Stomach (tissue), 4 donors: ENCODE measurements around the gene TAPT1.

Experiments
- EP300 ChIP-seq: sonication (generic); formaldehyde crosslinking; IDR thresholded peaks from one replicate; pipeline ENCODE4 v1.6.1; 2017; ENCODE audit warnings: antibody characterized with exemption
- POLR2A ChIP-seq, 4 donors: fragments of 450-650 bp; IDR thresholded peaks; one replicate each; pipeline ENCODE4 v1.6.1; 2016; ENCODE audit warnings: antibody characterized with exemption in 4 of 4, control low read depth in 2 of 4, mild to moderate bottlenecking in 1 of 4, moderate library complexity in 1 of 4
- TF ChIP-seq, protein P1 (sequence below), 7 experiments: fragments of 450-650 bp in 4 of 7; fragments of 200-600 bp in 3 of 7; sonication (generic) in 3 of 7; IDR thresholded peaks; one replicate each; pipeline ENCODE4 v1.5.1; 2016 to 2019; ENCODE audit warnings: antibody characterized with exemption in 7 of 7, control low read depth in 2 of 7, mild to moderate bottlenecking in 1 of 7

DNA sequence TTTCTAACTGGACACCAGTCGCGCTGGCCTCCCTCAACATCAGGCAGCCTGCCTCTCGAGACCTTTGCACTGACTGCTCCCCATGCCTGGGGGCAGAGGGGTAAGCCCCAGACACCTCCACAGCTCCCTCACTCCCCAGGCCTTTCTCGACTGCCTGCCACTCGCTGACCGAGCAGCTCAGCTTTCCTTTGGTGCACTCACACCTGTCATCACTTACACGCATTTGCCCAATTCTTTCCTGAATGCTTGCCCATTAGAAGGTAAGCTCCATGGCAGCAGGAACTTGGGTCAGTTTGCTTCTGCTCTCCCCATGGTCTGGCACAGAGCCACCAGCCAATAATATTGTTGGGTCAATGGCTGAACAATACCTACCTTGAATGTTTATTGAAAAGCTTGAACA is 110.3 kb downstream of the TAPT1 start:
- TF ChIP-seq, protein P1, sequence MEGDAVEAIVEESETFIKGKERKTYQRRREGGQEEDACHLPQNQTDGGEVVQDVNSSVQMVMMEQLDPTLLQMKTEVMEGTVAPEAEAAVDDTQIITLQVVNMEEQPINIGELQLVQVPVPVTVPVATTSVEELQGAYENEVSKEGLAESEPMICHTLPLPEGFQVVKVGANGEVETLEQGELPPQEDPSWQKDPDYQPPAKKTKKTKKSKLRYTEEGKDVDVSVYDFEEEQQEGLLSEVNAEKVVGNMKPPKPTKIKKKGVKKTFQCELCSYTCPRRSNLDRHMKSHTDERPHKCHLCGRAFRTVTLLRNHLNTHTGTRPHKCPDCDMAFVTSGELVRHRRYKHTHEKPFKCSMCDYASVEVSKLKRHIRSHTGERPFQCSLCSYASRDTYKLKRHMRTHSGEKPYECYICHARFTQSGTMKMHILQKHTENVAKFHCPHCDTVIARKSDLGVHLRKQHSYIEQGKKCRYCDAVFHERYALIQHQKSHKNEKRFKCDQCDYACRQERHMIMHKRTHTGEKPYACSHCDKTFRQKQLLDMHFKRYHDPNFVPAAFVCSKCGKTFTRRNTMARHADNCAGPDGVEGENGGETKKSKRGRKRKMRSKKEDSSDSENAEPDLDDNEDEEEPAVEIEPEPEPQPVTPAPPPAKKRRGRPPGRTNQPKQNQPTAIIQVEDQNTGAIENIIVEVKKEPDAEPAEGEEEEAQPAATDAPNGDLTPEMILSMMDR (IDR thresholded peaks at IDR 0.05): no peak
- TF ChIP-seq POLR2A (IDR thresholded peaks at IDR 0.05) (no peak), EP300 (no peak)
